HG02885 (cell line): Measurements from ENCODE around the gene C1orf116.

Source experiments
- ATAC-seq: cut with Tn5 transposase; IDR thresholded peaks from one replicate; pipeline ENCODE4 v1.9.1; 2021; ENCODE audit warnings: mild to moderate bottlenecking; ENCODE audit not compliant: unreplicated experiment, poor library complexity

Gene C1orf116

GRCh38 chr1:207032528-207033017 lies at the start of gene C1orf116:
C1orf116 (minus strand) TSS chr1:207032756; CDS start chr1:207027598, 5,158 bp downstream.
- ATAC-seq = no peak

GRCh38 chr1:207081806-207082205 lies 49.2 kb upstream of the C1orf116 start:
- ATAC-seq = no peak

DNA sequence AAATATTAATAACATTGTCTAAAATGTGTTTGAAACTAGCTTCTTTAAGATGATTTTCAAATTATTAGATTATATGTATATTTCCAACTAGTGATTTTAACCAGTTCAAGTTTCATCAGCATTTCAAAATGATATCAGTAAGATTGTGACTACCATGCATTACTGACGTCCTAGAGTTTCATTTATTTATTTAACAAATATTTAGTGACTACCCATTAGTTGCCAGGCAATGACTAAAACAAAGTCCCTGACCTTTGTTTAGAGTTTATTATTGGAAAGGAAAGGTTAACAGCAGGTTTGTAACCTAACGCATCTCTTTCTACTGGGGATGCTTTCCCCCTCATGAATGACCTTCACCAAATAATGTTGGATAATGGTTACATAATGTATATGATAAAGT lies 48.5 kb upstream of the C1orf116 start:
- ATAC-seq = no peak

DNA sequence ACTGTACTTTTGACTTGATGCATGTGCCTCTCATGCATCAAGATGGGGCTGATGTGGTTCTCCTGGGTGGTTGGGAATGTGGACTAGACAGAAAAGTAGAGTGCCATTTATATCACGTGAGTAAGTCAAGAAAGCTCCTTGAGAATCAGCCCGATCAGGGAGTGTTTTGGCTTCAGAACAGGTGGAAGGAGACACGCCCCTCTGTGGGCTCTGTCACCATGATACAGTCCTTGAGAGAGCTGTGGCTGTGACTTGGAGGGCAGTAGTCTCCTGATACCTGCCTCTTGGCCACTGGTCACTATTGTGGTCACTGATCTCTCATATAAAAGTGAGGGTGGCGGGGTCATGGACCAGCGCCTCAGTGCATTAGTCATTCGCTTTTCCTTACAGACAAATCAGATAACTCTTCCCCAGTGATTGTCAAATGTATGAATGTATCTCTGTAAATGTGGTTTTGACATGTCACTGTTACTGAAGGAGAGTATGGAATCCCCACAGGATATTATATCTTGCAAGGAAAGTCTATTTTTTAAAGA lies 47.2 kb upstream of the C1orf116 start:
- no peak for ATAC-seq

GRCh38 chr1:207078578-207079132 lies 46.1 kb upstream of the C1orf116 start:
- ATAC-seq = no peak

DNA sequence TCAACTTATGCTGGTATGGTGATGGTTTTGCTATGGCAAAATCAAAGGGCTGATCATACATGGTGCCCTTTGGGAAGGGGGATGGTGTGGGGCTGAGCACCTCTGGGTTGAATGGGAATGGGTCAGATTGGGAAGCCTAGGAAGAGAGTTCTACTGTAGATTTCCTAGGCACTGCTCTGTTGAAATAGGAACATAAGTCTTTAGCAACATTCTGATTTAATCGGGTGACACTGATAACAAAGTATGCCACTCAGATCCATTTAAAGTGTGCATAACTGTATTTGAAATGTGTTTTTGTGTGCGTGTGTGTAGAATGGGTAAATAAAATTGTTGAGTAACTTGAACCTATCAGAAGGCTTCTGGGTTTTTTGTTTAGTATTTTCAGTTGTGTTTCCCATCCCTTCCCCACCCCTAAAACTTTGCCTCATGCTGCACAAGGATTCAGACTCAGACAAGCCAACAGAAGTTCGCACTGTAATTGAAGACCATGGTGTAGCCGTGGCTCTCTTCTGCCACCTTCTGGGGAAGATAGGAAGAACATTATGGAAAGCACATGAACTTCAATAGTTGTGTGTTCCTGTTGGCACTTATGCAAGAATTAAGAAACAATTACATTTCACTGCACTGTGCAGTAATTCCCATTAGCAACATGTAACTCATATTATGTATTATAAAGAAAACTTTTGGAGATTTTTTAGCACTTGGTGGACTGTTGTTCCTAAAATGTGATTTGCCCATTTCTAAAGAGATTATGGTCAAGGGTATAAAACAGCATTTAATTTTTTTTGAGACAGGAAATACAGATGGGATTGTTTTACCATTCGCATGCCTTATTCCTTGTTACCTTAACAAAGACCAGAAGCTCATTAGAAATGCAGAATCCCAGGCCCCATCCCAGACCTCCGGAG lies 45.2 kb upstream of the C1orf116 start:
- no peak for ATAC-seq

- ATAC-seq = no peak
These were observed 44.5 kb upstream of the C1orf116 start for GRCh38 chr1:207077012-207077411.

DNA sequence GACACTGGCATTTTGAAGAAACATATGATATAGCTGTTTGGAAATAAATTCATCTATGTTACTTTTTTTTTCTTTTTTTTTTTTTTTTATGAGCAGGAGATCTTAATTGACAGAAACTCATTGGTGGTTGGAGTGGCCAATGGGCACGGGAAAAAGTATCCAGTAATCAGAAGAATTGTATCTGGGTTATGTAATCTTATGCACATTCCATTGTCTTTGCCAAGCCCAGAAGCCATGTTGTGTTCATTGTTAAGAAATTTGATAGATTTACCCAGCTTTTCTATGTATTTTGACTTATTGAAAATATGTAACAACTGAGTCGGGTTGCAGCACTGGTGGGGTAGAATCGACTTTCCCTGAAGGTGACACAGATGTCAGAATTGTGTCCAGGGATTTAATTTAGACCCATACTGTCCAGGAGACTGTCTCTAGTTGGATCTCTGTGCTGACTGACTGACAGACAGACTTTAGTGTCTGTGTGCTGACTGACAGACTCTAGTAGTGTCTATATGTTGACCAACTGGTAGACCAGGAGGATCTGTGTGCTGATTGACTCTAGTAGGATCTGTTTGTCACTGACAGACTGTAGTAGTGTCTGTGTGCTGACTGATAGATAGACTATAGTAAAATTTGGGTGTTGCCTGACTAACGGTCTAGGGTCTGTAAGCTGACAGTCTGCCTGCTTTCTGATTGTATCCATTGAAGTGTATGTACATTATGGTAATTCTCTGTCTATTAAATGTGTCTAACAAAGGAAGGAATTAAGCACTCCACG lies 43.8 kb upstream of the C1orf116 start:
- no peak for ATAC-seq

DNA sequence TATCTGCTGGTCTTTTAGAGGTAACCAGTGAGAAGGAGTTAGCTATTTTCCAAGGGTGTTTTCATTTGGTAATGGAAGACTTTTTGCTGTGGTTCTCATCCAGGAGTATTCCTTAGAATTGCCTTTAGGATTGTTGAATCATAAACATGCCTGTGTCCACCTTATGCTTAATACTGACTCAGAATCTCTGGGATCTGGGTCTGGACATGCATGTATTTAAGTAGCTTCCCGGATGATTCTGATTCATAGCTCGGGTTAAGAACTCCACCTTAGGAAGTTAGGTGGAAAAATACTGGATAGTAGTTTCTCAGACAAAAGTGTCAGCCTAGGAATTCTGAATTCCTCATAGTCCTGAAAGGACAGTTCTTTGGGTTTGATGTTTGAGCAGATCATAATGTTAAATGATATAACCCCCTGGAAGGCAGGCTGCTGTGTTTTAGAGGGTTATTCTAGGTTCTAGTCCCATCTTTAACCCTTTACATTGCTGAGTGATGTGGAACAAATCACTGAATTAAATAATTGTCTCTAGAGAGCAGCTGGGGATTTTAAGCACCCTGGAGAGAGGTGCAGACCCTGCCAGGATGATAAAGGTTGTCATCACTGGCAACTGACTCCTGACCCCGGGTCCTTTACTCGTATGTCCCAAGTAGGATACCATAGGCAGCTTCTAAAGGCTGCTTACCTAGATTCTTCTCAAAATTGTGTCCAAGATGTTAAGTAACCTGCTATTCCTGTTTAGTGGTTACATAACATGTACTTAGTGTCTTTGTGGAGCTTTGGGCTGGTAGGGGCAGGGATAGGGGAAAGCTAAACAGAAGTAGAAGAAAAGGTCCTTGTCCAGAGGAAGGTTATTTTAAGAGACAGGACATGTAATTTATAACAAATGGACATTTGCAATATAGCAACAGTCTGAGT lies 41.6 kb upstream of the C1orf116 start:
- ATAC-seq = no peak

DNA sequence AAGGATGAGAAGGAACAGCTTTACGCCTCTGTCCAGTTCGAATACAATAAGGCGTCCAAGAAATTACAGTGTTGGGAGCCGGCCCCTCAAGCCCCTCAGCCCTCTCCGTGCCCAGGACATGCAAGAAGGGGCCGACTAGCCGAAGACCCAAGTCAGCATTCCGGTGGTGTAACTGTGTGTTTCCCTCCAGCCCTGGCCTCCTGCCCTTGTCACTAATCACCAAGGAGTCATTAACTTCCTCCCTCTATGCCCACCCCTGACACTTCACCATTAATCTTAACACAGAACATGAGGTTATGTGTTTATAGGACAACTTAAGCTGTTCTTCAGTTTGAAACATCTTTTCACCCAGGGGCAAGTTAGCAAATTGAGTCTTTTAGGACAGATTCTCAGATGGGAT lies 39.7 kb upstream of the C1orf116 start:
- no peak for ATAC-seq

DNA sequence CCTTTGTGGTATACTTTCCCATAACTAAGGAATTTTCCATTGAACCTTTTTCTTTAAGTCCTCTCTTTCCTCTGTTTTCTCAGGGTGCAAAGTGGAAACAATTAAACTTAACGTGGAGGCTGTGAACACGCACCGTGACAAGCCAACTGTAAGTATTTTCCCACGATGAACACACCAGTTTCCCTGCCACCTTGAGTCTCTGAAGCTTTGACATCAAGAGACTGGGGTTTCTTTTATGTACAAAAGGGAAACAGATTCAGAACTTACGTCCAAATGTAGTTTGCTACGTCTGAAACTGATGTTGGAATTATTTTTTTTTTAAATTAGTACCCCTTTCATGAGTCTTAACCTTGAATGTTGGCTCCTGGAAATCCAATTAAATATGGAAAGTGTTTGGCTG lies 38.9 kb upstream of the C1orf116 start:
- no peak for ATAC-seq

DNA sequence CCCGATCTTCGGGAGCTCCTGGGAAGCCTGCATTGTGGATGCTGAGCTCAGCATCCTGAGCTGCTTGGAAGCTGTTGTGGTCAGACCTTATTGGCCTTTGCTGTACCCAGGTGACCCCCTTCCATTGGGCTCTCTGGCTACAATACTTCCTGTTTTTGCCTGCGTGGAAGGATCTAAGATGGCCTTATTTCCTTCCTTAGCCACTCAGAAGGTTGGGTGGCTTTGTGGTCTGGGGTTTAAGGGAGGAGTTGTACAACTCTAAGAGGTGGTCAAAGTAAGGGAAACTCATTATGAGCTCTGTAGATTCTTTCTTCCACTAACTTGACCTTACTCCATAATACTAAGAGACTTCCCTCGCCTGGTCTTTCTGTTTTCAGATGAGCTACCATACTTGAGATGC lies 38.3 kb upstream of the C1orf116 start:
- ATAC-seq = no peak

DNA sequence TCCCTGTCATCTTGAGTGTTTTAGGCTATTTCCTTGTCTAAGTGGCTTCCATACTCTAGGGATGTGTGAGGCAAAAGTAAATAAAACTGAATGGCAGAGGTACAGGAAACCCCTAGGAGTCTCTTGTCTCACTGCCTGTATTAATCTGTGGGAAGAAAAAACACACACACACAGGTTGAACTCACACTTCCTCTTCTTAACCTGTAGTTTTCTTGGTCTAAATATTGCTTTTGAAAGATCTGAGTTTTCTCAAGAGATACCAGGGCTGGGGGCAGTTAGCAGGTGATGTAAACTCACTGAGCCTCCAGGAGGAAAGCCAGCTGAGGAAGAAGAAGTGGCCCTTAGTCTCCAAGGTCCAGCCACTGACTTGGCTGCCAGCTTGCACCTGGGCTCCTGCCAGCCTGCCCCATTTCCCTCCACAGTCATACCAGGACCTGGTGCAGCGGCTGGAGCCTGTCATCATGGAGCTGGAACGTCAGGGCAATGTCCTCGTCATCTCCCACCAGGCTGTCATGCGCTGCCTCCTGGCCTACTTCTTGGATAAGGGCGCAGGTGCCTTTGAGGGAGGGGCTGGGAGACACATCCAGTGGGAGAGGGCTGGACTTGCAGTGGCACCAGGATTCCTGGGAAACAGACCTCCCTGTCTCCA lies 37.4 kb upstream of the C1orf116 start:
- ATAC-seq = peak; percentile 52

DNA sequence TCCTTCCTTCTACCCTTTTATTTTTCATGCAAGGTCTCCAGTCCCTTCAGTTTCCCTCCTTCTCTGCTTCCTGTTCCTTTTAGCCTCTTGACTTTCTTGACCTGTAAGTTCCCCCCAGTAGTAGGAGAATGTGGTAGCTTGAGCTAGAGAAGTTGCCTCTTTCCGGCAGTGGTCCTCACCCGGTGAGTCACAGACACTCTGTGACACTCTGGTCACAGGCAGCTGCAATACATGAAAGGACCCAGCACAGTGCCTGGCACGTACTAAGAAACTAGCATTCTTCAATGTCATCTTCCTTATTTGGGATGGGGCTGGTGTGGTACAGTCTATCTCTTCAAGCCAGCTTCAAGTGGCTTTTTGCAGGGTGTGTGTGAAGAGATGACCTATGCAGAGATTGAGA lies 36.5 kb upstream of the C1orf116 start:
- ATAC-seq = no peak

- no peak for ATAC-seq
These were observed 35.1 kb upstream of the C1orf116 start for GRCh38 chr1:207067665-207068064.

GRCh38 chr1:207067185-207067584 lies 34.6 kb upstream of the C1orf116 start:
- ATAC-seq = no peak

- ATAC-seq = no peak
These were observed 32.0 kb upstream of the C1orf116 start for GRCh38 chr1:207064561-207064960.

DNA sequence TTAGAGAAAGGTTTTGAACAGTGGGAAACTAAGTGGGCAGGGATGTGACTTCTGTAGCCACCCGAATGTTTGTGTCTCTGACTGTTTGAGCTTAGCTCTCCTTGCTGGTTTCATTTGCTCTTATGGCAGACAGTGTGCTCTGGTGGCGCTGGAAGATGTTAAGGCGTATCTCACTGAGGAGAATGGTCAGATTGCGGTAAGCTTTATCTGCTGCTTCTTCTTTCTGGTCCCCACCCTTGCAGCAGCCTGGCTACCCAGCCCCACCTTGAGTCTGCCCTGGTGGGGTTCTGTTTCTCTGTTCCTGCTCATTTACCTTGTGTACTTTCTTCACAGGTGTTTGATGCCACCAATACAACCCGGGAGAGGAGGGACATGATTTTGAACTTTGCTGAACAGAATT lies 30.5 kb upstream of the C1orf116 start:
- no peak for ATAC-seq

- ATAC-seq = no peak
These were observed 29.5 kb upstream of the C1orf116 start for GRCh38 chr1:207062058-207062457.
